ENCODE data around the gene TMEM167A.

DNA sequence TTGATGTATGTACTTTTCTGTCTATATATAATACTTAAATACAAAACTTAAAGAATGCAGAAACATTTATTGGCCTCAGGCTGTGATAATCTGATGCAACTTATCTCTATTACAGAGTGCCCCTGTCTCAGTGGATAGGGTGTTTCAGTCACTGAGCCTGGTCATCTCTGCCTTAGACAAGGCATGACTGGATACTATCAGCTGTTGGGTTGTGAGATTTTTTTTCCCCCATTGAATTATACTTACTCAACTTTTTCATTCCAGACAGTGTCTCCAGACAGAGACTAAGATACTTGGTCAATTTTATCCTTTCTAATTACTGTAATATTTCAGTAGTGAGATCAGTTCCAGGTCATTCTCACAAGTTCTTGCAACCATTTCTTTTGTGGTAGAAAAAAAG, 26.8 kb upstream of the TMEM167A start:
- TF ChIP-seq SUZ12 (IDR thresholded peaks at IDR 0.05; ENCODE audit: extremely low read depth, insufficient read depth, insufficient read length) = no peak
- TF ChIP-seq YY1 (IDR thresholded peaks at IDR 0.05; ENCODE audit: insufficient read depth, insufficient read length) = no peak
- no peak for TF ChIP-seq ZNF274 (IDR thresholded peaks at IDR 0.05; ENCODE audit: low read depth, low read length)
